ENCODE measurements around the gene FOXF1.

The FOXF1 gene

GRCh38 chr16:86534779-86535615, 24.7 kb downstream of the FOXF1 start:
- DNase-seq (ENCODE audit: low spot score): no peak

- no peak for DNase-seq (ENCODE audit: low spot score)
Measured at GRCh38 chr16:86536621-86537020, 26.3 kb downstream of the FOXF1 start.

- no peak for DNase-seq (ENCODE audit: low spot score)
Measured at GRCh38 chr16:86537486-86537885, 27.2 kb downstream of the FOXF1 start.

GRCh38 chr16:86538196-86538780, 28.0 kb downstream of the FOXF1 start:
- DNase-seq (ENCODE audit: low spot score): no peak

GRCh38 chr16:86540894-86541293, 30.6 kb downstream of the FOXF1 start:
- no peak for DNase-seq (ENCODE audit: low spot score)

GRCh38 chr16:86541560-86541959, 31.2 kb downstream of the FOXF1 start:
- no peak for DNase-seq (ENCODE audit: low spot score)

- no peak for DNase-seq (ENCODE audit: low spot score)
Measured at GRCh38 chr16:86542756-86543750, 32.7 kb downstream of the FOXF1 start.

- DNase-seq (ENCODE audit: low spot score): no peak
Measured at GRCh38 chr16:86545481-86545880, 35.2 kb downstream of the FOXF1 start.

GRCh38 chr16:86545954-86546637, 35.8 kb downstream of the FOXF1 start:
- DNase-seq (ENCODE audit: low spot score): no peak

GRCh38 chr16:86546638-86547013, 36.3 kb downstream of the FOXF1 start:
- no peak for DNase-seq (ENCODE audit: low spot score)

- no peak for DNase-seq (ENCODE audit: low spot score)
Measured at GRCh38 chr16:86547286-86547685, 37.0 kb downstream of the FOXF1 start.

GRCh38 chr16:86549076-86549892, 39.0 kb downstream of the FOXF1 start:
- DNase-seq (ENCODE audit: low spot score): no peak

GRCh38 chr16:86549893-86550190, 39.5 kb downstream of the FOXF1 start:
- DNase-seq (ENCODE audit: low spot score): no peak

- DNase-seq (ENCODE audit: low spot score): no peak
Measured at GRCh38 chr16:86550281-86550680, 40.0 kb downstream of the FOXF1 start.

- no peak for DNase-seq (ENCODE audit: low spot score)
Measured at GRCh38 chr16:86553356-86553755, 43.0 kb downstream of the FOXF1 start.

- no peak for DNase-seq (ENCODE audit: low spot score)
Measured at GRCh38 chr16:86554599-86554916, 44.2 kb downstream of the FOXF1 start.

GRCh38 chr16:86554917-86555703, 44.8 kb downstream of the FOXF1 start, which contains the start of gene MTHFSD:
TSS of gene MTHFSD (minus strand) at chr16:86555235. CDS start at chr16:86555184, 51 bp downstream.
- DNase-seq (ENCODE audit: low spot score): peak; percentile 100

GRCh38 chr16:86555704-86556075, 45.4 kb downstream of the FOXF1 start:
- peak; percentile 24 for DNase-seq (ENCODE audit: low spot score)

GRCh38 chr16:86556576-86556975, 46.2 kb downstream of the FOXF1 start:
- no peak for DNase-seq (ENCODE audit: low spot score)

GRCh38 chr16:86557587-86557986, 47.3 kb downstream of the FOXF1 start:
- no peak for DNase-seq (ENCODE audit: low spot score)

Data from AG20443 (cell line).